Measurements from ENCODE around the gene PTPRT. TPM values are rescaled to one million over a fixed set of nuclear protein-coding genes. Genes with fewer than 3 reads are reported as not detected.
A peak's percentile ranks its signal among the peaks of the same experiment; 100 is the strongest.

Gene PTPRT
- polyA plus RNA-seq, 1 of the 3 experiments (the other 2 are of a cell fraction) = not detected

GRCh38 chr20:42686057-42686456 is 503.6 kb downstream of the PTPRT start:
- Histone ChIP-seq H3K79me2 (ENCODE audit: insufficient read depth) (no peaks in the 10 kb centered on the region), H3K27ac (ENCODE audit: low read depth in 2 of 2, low read length in 1 of 2) (no peak overlapping the region), H3K36me3 (replicated peaks in 1 of 2; ENCODE audit: control insufficient read depth in 1 of 2, insufficient read depth in 2 of 2, low read length in 1 of 2) (no peaks in the 10 kb centered on the region), H3K27me3 (ENCODE audit: insufficient read depth) (no peaks in the 10 kb centered on the region), H3K4me1 (ENCODE audit: control insufficient read depth in 1 of 2, insufficient read depth in 2 of 2, low read depth in 1 of 2, low read length in 1 of 2) (no peaks in the 10 kb centered on the region), H3K4me2 (no peak overlapping the region), H3K9me2 (no peaks in the 10 kb centered on the region), H3F3A (replicated peaks; ENCODE audit: insufficient read depth) (no peaks in the 10 kb centered on the region), H3K9me3 (no peaks in the 10 kb centered on the region), H4K20me1 (ENCODE audit: insufficient read depth) (no peaks in the 10 kb centered on the region), H3K4me3 (ENCODE audit: low read depth in 2 of 2, low read length in 1 of 2) (no peak overlapping the region), H3K9ac (no peak overlapping the region), H2AFZ (ENCODE audit: low read depth) (no peak overlapping the region)
- WGBS (ENCODE audit: low lambda C conversion rate) = 56% methylated on average over 1 of the region's 2 CpGs
- no peak for DNase-seq
- no peak for TF ChIP-seq EP300 (IDR thresholded peaks at IDR 0.05; ENCODE audit: borderline replicate concordance in 1 of 2, low read depth in 1 of 2, low read length in 1 of 2)
- TF ChIP-seq JUND (IDR thresholded peaks at IDR 0.05) = no peak
- TF ChIP-seq SMC3 (IDR thresholded peaks at IDR 0.05; ENCODE audit: low read depth, low read length) = no peak
- TF ChIP-seq TEAD4 (IDR thresholded peaks at IDR 0.05; ENCODE audit: borderline replicate concordance, insufficient read depth) = no peak
- TF ChIP-seq FOXM1 (IDR thresholded peaks at IDR 0.05; ENCODE audit: low read depth) = no peak
- TF ChIP-seq, protein P1, sequence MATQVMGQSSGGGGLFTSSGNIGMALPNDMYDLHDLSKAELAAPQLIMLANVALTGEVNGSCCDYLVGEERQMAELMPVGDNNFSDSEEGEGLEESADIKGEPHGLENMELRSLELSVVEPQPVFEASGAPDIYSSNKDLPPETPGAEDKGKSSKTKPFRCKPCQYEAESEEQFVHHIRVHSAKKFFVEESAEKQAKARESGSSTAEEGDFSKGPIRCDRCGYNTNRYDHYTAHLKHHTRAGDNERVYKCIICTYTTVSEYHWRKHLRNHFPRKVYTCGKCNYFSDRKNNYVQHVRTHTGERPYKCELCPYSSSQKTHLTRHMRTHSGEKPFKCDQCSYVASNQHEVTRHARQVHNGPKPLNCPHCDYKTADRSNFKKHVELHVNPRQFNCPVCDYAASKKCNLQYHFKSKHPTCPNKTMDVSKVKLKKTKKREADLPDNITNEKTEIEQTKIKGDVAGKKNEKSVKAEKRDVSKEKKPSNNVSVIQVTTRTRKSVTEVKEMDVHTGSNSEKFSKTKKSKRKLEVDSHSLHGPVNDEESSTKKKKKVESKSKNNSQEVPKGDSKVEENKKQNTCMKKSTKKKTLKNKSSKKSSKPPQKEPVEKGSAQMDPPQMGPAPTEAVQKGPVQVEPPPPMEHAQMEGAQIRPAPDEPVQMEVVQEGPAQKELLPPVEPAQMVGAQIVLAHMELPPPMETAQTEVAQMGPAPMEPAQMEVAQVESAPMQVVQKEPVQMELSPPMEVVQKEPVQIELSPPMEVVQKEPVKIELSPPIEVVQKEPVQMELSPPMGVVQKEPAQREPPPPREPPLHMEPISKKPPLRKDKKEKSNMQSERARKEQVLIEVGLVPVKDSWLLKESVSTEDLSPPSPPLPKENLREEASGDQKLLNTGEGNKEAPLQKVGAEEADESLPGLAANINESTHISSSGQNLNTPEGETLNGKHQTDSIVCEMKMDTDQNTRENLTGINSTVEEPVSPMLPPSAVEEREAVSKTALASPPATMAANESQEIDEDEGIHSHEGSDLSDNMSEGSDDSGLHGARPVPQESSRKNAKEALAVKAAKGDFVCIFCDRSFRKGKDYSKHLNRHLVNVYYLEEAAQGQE (IDR thresholded peaks at IDR 0.05; ENCODE audit: low read depth, low read length) = no peak
- TF ChIP-seq, protein P2, sequence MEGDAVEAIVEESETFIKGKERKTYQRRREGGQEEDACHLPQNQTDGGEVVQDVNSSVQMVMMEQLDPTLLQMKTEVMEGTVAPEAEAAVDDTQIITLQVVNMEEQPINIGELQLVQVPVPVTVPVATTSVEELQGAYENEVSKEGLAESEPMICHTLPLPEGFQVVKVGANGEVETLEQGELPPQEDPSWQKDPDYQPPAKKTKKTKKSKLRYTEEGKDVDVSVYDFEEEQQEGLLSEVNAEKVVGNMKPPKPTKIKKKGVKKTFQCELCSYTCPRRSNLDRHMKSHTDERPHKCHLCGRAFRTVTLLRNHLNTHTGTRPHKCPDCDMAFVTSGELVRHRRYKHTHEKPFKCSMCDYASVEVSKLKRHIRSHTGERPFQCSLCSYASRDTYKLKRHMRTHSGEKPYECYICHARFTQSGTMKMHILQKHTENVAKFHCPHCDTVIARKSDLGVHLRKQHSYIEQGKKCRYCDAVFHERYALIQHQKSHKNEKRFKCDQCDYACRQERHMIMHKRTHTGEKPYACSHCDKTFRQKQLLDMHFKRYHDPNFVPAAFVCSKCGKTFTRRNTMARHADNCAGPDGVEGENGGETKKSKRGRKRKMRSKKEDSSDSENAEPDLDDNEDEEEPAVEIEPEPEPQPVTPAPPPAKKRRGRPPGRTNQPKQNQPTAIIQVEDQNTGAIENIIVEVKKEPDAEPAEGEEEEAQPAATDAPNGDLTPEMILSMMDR (IDR thresholded peaks at IDR 0.05) = no peak
- TF ChIP-seq FOSL2 (IDR thresholded peaks at IDR 0.05; ENCODE audit: borderline replicate concordance, low read depth) = no peak
- TF ChIP-seq POLR2AphosphoS5 (IDR thresholded peaks at IDR 0.05; ENCODE audit: low read depth, low read length) = no peak
- no peak for TF ChIP-seq MAX (IDR thresholded peaks at IDR 0.05; ENCODE audit: low read depth)
- TF ChIP-seq SIN3A (IDR thresholded peaks at IDR 0.05; ENCODE audit: borderline replicate concordance, low read depth, low read length) = no peak
- no peak for TF ChIP-seq TAF1 (IDR thresholded peaks at IDR 0.05; ENCODE audit: borderline replicate concordance, low read depth, low read length)
- CTCF ChIA-PET = interaction anchor here (1.4 kb wide), 1 partner anchor 947 kb away, joined by 4 read pairs; no protein-coding TSS in a partner anchor
- POLR2A ChIA-PET = no interaction called here

- POLR2A ChIA-PET = no interaction called here
- TF ChIP-seq SMC3 (IDR thresholded peaks at IDR 0.05; ENCODE audit: low read depth, low read length) = peak; percentile 11; the same call in 1 of the 2 replicates
- peak; percentile 18; the same call in 1 of the 2 replicates for TF ChIP-seq RAD21 (IDR thresholded peaks at IDR 0.05; ENCODE audit: low read length)
- TF ChIP-seq TAF1 (IDR thresholded peaks at IDR 0.05; ENCODE audit: borderline replicate concordance, low read depth, low read length) = no peak
- H3K4me3 ChIP-seq (ENCODE audit: low read depth in 2 of 2, low read length in 1 of 2) = no peak overlapping the region
- no peak overlapping the region for H3K27ac ChIP-seq (ENCODE audit: low read depth in 2 of 2, low read length in 1 of 2)
- H3K9me3 ChIP-seq = no peaks in the 10 kb centered on the region
- H3K4me2 ChIP-seq = no peak overlapping the region
- H3K4me1 ChIP-seq (ENCODE audit: control insufficient read depth in 1 of 2, insufficient read depth in 2 of 2, low read depth in 1 of 2, low read length in 1 of 2) = no peaks in the 10 kb centered on the region
- H3K9ac ChIP-seq = no peak overlapping the region
- DNase-seq = peak; percentile 20
- no peaks in the 10 kb centered on the region for H3K9me2 ChIP-seq
- CTCF ChIA-PET = interaction anchor here (0.7 to 1.2 kb wide), 3 partner anchors 11 to 791 kb away, joined by 3 to 5 read pairs (median 3); no protein-coding TSS in a partner anchor
- H3K79me2 ChIP-seq (ENCODE audit: insufficient read depth) = no peaks in the 10 kb centered on the region
- no peaks in the 10 kb centered on the region for H3F3A ChIP-seq (replicated peaks; ENCODE audit: insufficient read depth)
- no peak overlapping the region for H2AFZ ChIP-seq (ENCODE audit: low read depth)
- H3K27me3 ChIP-seq (ENCODE audit: insufficient read depth) = no peaks in the 10 kb centered on the region
- WGBS (ENCODE audit: low lambda C conversion rate) = 8% methylated on average over 3 of the region's 3 CpGs
- H3K36me3 ChIP-seq (replicated peaks in 1 of 2; ENCODE audit: control insufficient read depth in 1 of 2, insufficient read depth in 2 of 2, low read length in 1 of 2) = no peaks in the 10 kb centered on the region
- H4K20me1 ChIP-seq (ENCODE audit: insufficient read depth) = no peaks in the 10 kb centered on the region
These were observed 510.8 kb downstream of the PTPRT start for GRCh38 chr20:42678895-42679294.

Data from SK-N-SH (cell line).